GM10266 (cell line): ENCODE measurements around the gene TSPAN7.

ENCODE experiments used
- DNase-seq: peaks from one replicate; pipeline ENCODE4 v3.0.0; 2012; ENCODE audit errors: extremely low spot score
- TF ChIP-seq, protein P1 (sequence below): IDR thresholded peaks from 2 replicates; pipeline ENCODE4 v1.5.1; 2012; ENCODE audit warnings: mild to moderate bottlenecking, low read depth; ENCODE audit not compliant: control insufficient read depth, insufficient read depth; ENCODE audit errors: missing control alignments

Gene TSPAN7

GRCh38 chrX:38610849-38611248 lies 49.5 kb downstream of the TSPAN7 start:
- DNase-seq = no peak
- TF ChIP-seq, protein P1, sequence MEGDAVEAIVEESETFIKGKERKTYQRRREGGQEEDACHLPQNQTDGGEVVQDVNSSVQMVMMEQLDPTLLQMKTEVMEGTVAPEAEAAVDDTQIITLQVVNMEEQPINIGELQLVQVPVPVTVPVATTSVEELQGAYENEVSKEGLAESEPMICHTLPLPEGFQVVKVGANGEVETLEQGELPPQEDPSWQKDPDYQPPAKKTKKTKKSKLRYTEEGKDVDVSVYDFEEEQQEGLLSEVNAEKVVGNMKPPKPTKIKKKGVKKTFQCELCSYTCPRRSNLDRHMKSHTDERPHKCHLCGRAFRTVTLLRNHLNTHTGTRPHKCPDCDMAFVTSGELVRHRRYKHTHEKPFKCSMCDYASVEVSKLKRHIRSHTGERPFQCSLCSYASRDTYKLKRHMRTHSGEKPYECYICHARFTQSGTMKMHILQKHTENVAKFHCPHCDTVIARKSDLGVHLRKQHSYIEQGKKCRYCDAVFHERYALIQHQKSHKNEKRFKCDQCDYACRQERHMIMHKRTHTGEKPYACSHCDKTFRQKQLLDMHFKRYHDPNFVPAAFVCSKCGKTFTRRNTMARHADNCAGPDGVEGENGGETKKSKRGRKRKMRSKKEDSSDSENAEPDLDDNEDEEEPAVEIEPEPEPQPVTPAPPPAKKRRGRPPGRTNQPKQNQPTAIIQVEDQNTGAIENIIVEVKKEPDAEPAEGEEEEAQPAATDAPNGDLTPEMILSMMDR = no peak

GRCh38 chrX:38612281-38612680 lies 50.9 kb downstream of the TSPAN7 start:
- DNase-seq = no peak
- TF ChIP-seq, protein P1 = no peak

GRCh38 chrX:38614485-38614884 lies 53.1 kb downstream of the TSPAN7 start:
- no peak for DNase-seq
- TF ChIP-seq, protein P1 = no peak

DNA sequence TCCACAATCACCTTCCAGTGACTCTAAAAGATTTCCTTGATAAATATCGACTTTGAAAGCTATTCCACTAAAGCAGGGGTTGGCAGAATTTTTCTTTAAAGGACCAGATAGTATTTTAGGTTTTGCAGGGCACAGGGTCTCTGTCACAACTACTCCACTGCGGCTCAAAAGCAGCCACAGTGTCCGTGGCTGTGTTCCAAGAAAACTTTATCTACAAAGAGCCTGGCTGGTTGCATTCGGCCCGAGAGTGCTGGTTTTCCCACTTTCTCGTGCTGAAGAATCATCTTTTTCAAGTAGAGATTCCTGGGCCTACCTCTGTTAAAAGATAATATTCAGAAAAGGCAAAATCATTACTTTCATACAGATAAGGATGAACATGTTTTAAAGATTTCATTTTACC lies 55.6 kb downstream of the TSPAN7 start:
- TF ChIP-seq, protein P1 = no peak
- no peak for DNase-seq

DNA sequence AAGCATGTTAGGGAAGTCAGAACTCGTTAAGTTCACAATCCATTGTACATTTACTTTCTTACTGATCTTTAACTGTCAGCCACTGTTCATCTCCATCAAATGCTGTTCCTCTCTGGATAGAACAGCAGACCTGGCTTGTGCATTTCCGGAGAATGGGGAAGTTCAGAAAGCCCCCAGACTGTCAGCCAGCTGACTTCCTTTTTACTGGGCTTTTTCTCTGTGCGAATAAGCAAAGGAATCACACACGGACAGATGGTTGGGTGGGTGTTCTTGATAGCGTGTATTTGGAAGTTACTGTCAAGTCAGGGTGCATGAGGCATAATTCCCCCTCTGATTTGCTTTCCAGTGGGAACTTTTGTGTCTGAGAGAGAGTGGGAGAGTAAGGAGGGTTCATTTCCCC lies 56.8 kb downstream of the TSPAN7 start:
- no peak for DNase-seq
- TF ChIP-seq, protein P1 = no peak

DNA sequence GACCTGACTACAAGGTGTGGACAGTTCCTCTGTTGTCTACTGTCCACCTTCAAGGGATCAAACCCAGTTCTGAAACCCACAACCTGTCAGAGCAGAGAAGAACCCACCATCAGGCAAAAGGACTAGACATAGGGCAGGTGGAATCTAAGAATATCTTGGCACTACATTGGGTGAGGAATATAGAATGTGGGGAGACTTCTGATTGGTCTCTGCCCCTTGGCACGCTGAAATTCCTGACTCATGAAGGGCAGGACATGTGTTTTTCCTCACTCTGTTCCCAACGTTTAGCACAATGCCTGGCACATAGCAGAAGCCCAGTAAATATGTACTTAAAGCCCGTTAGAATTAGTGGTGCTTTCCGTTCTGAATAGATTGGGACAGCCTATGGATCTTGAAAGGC lies 59.3 kb downstream of the TSPAN7 start:
- DNase-seq = no peak
- TF ChIP-seq, protein P1 = no peak

DNA sequence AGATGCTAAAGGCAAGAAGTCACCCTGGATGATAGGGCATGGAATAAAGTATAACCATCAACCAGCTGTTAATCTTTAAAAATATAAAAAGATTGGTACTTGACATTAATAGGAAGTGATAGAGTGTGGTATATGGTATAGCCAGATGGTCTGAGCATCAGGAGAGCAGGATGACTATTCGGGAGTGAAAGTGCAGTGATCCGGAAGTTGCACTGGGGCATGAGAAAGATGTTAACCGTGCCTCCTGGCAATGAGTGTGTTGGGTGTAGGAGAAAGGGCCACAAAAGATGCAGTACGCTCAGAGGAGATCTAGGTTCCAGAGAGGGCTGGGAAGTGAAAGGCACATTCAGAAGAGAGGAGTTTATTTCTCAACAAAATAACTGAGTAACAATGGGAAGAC lies 65.0 kb downstream of the TSPAN7 start:
- TF ChIP-seq, protein P1 = no peak

More for the DNA sequence above, 65.0 kb downstream of the TSPAN7 start:
- DNase-seq = no peak
